Stimulated activated CD8-positive, alpha-beta memory T cell treated with anti-CD3 and anti-CD28 coated beads, Interleukin-4, amount 100 ng/mL, for 24 hours (primary cell): Measurements from ENCODE around the gene SIK3.

Experiments
- DNase-seq: peaks from one replicate; pipeline ENCODE4 v3.0.0-alpha.2; 2020; ENCODE audit warnings: low read depth

SIK3 gene

GRCh38 chr11:116930586-116930985 is 167.6 kb downstream of the SIK3 start:
- no peak for DNase-seq

- peak; percentile 8 for DNase-seq
Observed at GRCh38 chr11:116930177-116930576, 168.1 kb downstream of the SIK3 start.

GRCh38 chr11:116929414-116930090 is 168.7 kb downstream of the SIK3 start:
- DNase-seq = no peak

- DNase-seq = no peak
Observed at GRCh38 chr11:116928845-116929244, 169.4 kb downstream of the SIK3 start.

- DNase-seq = no peak
Observed at GRCh38 chr11:116928102-116928777, 170.0 kb downstream of the SIK3 start.

GRCh38 chr11:116927163-116927974 is 170.9 kb downstream of the SIK3 start:
- peak; percentile 21 for DNase-seq

GRCh38 chr11:116925050-116925449 is 173.2 kb downstream of the SIK3 start:
- DNase-seq = no peak

- no peak for DNase-seq
Observed at GRCh38 chr11:116918925-116919655, 179.1 kb downstream of the SIK3 start.

GRCh38 chr11:116917632-116918031 is 180.6 kb downstream of the SIK3 start:
- DNase-seq = no peak

- no peak for DNase-seq
Observed at GRCh38 chr11:116916886-116917285, 181.3 kb downstream of the SIK3 start.

GRCh38 chr11:116916052-116916451 is 182.2 kb downstream of the SIK3 start:
- DNase-seq = no peak

GRCh38 chr11:116913000-116913399 is 185.2 kb downstream of the SIK3 start:
- DNase-seq = no peak

GRCh38 chr11:116911976-116912734 is 186.1 kb downstream of the SIK3 start:
- DNase-seq = no peak

GRCh38 chr11:116910847-116911246 is 187.4 kb downstream of the SIK3 start:
- DNase-seq = no peak

GRCh38 chr11:116910378-116910777 is 187.8 kb downstream of the SIK3 start:
- DNase-seq = no peak

- no peak for DNase-seq
Observed at GRCh38 chr11:116909245-116909644, 189.0 kb downstream of the SIK3 start.

GRCh38 chr11:116906479-116906878 is 191.7 kb downstream of the SIK3 start:
- no peak for DNase-seq

- no peak for DNase-seq
Observed at GRCh38 chr11:116903090-116903489, 195.1 kb downstream of the SIK3 start.

- no peak for DNase-seq
Observed at GRCh38 chr11:116901964-116902688, 196.1 kb downstream of the SIK3 start.

GRCh38 chr11:116901211-116901610 is 197.0 kb downstream of the SIK3 start:
- no peak for DNase-seq

- no peak for DNase-seq
Observed at GRCh38 chr11:116896211-116896610, 202.0 kb downstream of the SIK3 start.
